Panc1 (cell line): ENCODE data around the gene MBD1. TPM values are rescaled to one million over a fixed set of nuclear protein-coding genes. Genes with fewer than 3 reads are reported as not detected.

Experiments
- ATAC-seq: fragments of 200-7000 bp; cut with Tn5 transposase; 2 replicates; pipeline ENCODE4 v1.9.1; 2020; ENCODE audit warnings: mild to moderate bottlenecking, moderate library complexity
- Bru-seq: library from RNA; stranded (reverse); fragments of 400-500 nt; gene quantifications from one replicate; lab custom pipeline; 2021; lab: Mats Ljungman, UMichigan
- BruChase-seq, 2 experiments: library from RNA; stranded (reverse); fragments of 400-500 nt; gene quantifications; one replicate each; lab custom pipeline; 2021; lab: Mats Ljungman, UMichigan
- BruUV-seq: library from RNA; stranded (reverse); fragments of 400-500 nt; replicated peaks from 2 replicates; lab custom pipeline; 2021; lab: Mats Ljungman, UMichigan
- CTCF ChIA-PET: fragments of 300-600 bp; sonication (Branson Sonifier 250); formaldehyde crosslinking; loops from one replicate; lab custom pipeline; 2022; ENCODE audit warnings: antibody characterized with exemption; lab: Charles Lee
- POLR2A ChIA-PET: fragments of 300-600 bp; sonication (Branson Sonifier 250); formaldehyde crosslinking; loops from one replicate; lab custom pipeline; 2022; ENCODE audit warnings: antibody characterized with exemption; lab: Charles Lee
- DNase-seq: peaks from one replicate; pipeline ENCODE4 v3.0.0-alpha.2; 2010; ENCODE audit warnings: low read depth, low spot score
- H3K27ac ChIP-seq: 2 replicates; pipeline ENCODE4 v1.5.1; 2011; ENCODE audit warnings: mild to moderate bottlenecking, low read length, inconsistent platforms
- H3K27me3 ChIP-seq: fragments of 200-500 bp; sonication (Bioruptor generic); 2 replicates; pipeline ENCODE4 v1.6.0; 2014; ENCODE audit warnings: low read length, inconsistent platforms; ENCODE audit not compliant: control insufficient read depth, insufficient read depth
- H3K36me3 ChIP-seq: fragments of 200-500 bp; sonication (Bioruptor generic); 2 replicates; pipeline ENCODE4 v1.5.1; 2014; ENCODE audit warnings: inconsistent platforms, mild to moderate bottlenecking, low read length, moderate library complexity; ENCODE audit not compliant: control insufficient read depth, insufficient read depth
- H3K4me1 ChIP-seq: 2 replicates; pipeline ENCODE4 v1.5.1; 2011; ENCODE audit warnings: inconsistent platforms, mild to moderate bottlenecking, low read length, moderate library complexity; ENCODE audit not compliant: control insufficient read depth, insufficient read depth
- H3K4me3 ChIP-seq, 2 experiments: 2 replicates each; pipeline ENCODE4 v1.5.1; 2011 to 2012; ENCODE audit warnings: low read depth in 2 of 2, low read length in 2 of 2, mild to moderate bottlenecking in 2 of 2, inconsistent platforms in 1 of 2, moderate library complexity in 1 of 2
- H3K9me3 ChIP-seq: fragments of 200-500 bp; sonication (Bioruptor generic); 2 replicates; pipeline ENCODE4 v1.5.1; 2014; ENCODE audit warnings: low read depth, mild to moderate bottlenecking, inconsistent platforms, low read length, moderate library complexity; ENCODE audit not compliant: control insufficient read depth, insufficient read depth
- CTCF ChIP-seq: fragments of 450-650 bp; IDR thresholded peaks from 2 replicates; pipeline ENCODE4 v1.5.1; 2017; ENCODE audit warnings: mild to moderate bottlenecking
- POLR2AphosphoS5 ChIP-seq: IDR thresholded peaks from 2 replicates; pipeline ENCODE4 v1.6.1; 2012; ENCODE audit warnings: mild to moderate bottlenecking, low read depth, low read length, moderate library complexity
- REST ChIP-seq, 2 experiments: IDR thresholded peaks; 2 replicates each; pipeline ENCODE4 v1.6.1; 2011 to 2012; ENCODE audit warnings: low read depth in 2 of 2, control low read depth in 1 of 2, low read length in 1 of 2, mild to moderate bottlenecking in 1 of 2, moderate library complexity in 1 of 2; ENCODE audit not compliant: insufficient read depth in 1 of 2
- SIN3A ChIP-seq: IDR thresholded peaks from 2 replicates; pipeline ENCODE4 v1.6.1; 2012; ENCODE audit warnings: low read depth, mild to moderate bottlenecking, low read length, moderate library complexity, borderline replicate concordance; ENCODE audit not compliant: insufficient read depth
- TCF7L2 ChIP-seq: IDR thresholded peaks from 2 replicates; pipeline ENCODE4 v1.6.1; 2011; ENCODE audit warnings: mild to moderate bottlenecking, low read depth, low read length, inconsistent platforms
- in situ Hi-C: cut with HindIII; loops from 2 replicates; pipeline ENCODE4 v1.10.0; 2016; ENCODE audit warnings: low sequenced_read_pairs, low pct_unique_long_range_greater_than_20kb
- intact Hi-C: fragments of 100-400 bp; cut with micrococcal nuclease; formaldehyde crosslinking; loops from one replicate; pipeline ENCODE4 v1.10.0; 2022; ENCODE audit not compliant: unreplicated experiment
- long read RNA-seq: library from polyadenylated mRNA; unstranded; transcript quantifications from one replicate; pipeline ENCODE4 v2.0.0, GENCODE V29; 2021; ENCODE audit not compliant: unreplicated experiment
- polyA plus RNA-seq: library from polyadenylated mRNA; unstranded; fragments of >200 nt; gene quantifications from one replicate; pipeline ENCODE4 v1.2.1, GENCODE V29; 2012; ENCODE audit warnings: missing spikeins; ENCODE audit not compliant: insufficient read length
- total RNA-seq: library from RNA; stranded (reverse); gene quantifications from one replicate; pipeline ENCODE4 v1.2.1, GENCODE V29; 2021; ENCODE audit not compliant: unreplicated experiment

The MBD1 gene, protein sequence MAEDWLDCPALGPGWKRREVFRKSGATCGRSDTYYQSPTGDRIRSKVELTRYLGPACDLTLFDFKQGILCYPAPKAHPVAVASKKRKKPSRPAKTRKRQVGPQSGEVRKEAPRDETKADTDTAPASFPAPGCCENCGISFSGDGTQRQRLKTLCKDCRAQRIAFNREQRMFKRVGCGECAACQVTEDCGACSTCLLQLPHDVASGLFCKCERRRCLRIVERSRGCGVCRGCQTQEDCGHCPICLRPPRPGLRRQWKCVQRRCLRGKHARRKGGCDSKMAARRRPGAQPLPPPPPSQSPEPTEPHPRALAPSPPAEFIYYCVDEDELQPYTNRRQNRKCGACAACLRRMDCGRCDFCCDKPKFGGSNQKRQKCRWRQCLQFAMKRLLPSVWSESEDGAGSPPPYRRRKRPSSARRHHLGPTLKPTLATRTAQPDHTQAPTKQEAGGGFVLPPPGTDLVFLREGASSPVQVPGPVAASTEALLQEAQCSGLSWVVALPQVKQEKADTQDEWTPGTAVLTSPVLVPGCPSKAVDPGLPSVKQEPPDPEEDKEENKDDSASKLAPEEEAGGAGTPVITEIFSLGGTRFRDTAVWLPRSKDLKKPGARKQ
- total RNA-seq, result 47.3 TPM
- polyA plus RNA-seq, result 39.9 TPM
- percentile 70 among the genes with signal in this experiment for Bru-seq, nascent RNA
- percentile 87 among the genes with signal in this experiment for BruChase-seq, experiment 1, labeled RNA remaining after a 2-hour chase
- BruChase-seq, experiment 2, labeled RNA remaining after a 6-hour chase, result percentile 85 among the genes with signal in this experiment
- long read RNA-seq, full-length matches to known transcripts, result 9 of 81 reads
- long read RNA-seq, partial matches to known transcripts, result 24 of 81 reads
- long read RNA-seq, other reads (novel, unspliced or antisense), result 48 of 81 reads

GRCh38 chr18:50281295-50281971 is at the start of gene MBD1:
Gene MBD1, minus strand, starts transcription at chr18:50281523. Its CDS starts 1,531 bp downstream, at chr18:50279992.
- Histone ChIP-seq H3K4me1 (peaks cover 8% of the 10 kb centered on the region), H3K27ac (peak within 1 kb of the TSS; percentile 94), H3K27me3 (no peaks in the 10 kb centered on the region), H3K4me3 (peak within 1 kb of the TSS; percentile 88 to 98), H3K36me3 (peaks cover 5% of the 10 kb centered on the region), H3K9me3 (no peaks in the 10 kb centered on the region)
- in situ Hi-C loops, result no loop called here
- CTCF ChIA-PET, result interaction anchor here (0.8 kb wide), 1 partner anchor 75 kb away, joined by 4 read pairs; no protein-coding TSS in a partner anchor
- BruUV-seq, result no TSS peak
- POLR2A ChIA-PET, result no interaction called here
- ATAC-seq (peak; percentile 96), DNase-seq (peak; percentile 85)
- intact Hi-C loops, result loop anchor here (10.0 kb wide), 1 partner anchor 73 kb away; no protein-coding TSS in a partner anchor
- TF ChIP-seq SIN3A (0 out of 2 replicates have a peak, but pooled peaks have one; percentile 49), TCF7L2 (peak; percentile 69; the same call in 1 of the 2 replicates), POLR2AphosphoS5 (peak; percentile 63), CTCF (no peak), REST (IDR thresholded peaks at IDR 0.05; ENCODE audit: insufficient read depth in 1 of 2, low read depth in 2 of 2, low read length in 1 of 2) (no peak)

DNA sequence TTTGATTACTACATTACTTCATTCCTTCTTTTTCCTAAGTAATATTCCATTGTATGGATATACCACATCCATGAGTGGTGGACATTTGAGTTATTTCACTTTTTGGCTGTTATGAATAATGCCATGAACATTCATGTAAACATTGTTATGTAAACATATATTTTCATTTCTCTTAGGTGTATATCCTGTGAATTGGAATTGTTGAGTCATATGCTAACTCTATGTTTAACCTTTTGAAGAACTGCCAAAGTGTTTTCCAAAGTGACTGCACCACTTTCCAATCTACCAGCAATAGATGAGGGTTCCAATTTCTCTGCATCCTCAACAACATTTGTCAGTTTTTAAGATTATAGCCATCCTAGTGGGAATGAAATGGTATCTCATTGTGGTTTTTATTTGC is 48.9 kb upstream of the MBD1 start:
- no peaks in the 10 kb centered on the region for H3K9me3 ChIP-seq
- in situ Hi-C loops (no loop called here), intact Hi-C loops (no loop called here)
- DNase-seq (no peak), ATAC-seq (no peak)
- no TSS peak for BruUV-seq
- no peaks in the 10 kb centered on the region for H3K4me1 ChIP-seq
- H3K36me3 ChIP-seq, result no peaks in the 10 kb centered on the region
- H3K27ac ChIP-seq, result no peak overlapping the region
- ChIA-PET POLR2A (no interaction called here), CTCF (no interaction called here)
- H3K4me3 ChIP-seq, result no peak overlapping the region
- TF ChIP-seq REST (IDR thresholded peaks at IDR 0.05; ENCODE audit: insufficient read depth in 1 of 2, low read depth in 2 of 2, low read length in 1 of 2), result no peak
- TF ChIP-seq POLR2AphosphoS5, result no peak
- no peak for TF ChIP-seq CTCF
- no peak for TF ChIP-seq SIN3A
- no peak for TF ChIP-seq TCF7L2
- no peaks in the 10 kb centered on the region for H3K27me3 ChIP-seq
